ENCODE data around the gene ITPR2. TPM values are rescaled to one million over a fixed set of nuclear protein-coding genes. Genes with fewer than 3 reads are reported as not detected.

ITPR2 gene
- total RNA-seq, 1 donor from 2014 or later, result 74.5 TPM

GRCh38 chr12:26690601-26691000 is 142.4 kb downstream of the ITPR2 start:
- ATAC-seq (ENCODE audit: low read depth), result no peak
- Mint-ChIP-seq H3K36me3 (ENCODE audit: low read depth) (peaks cover 68% of the 10 kb centered on the region), H3K27me3 (no peaks in the 10 kb centered on the region), H3K4me3 (no peak overlapping the region), H3K27ac (no peak overlapping the region), H3K4me1 (no peaks in the 10 kb centered on the region), H3K9me3 (no peaks in the 10 kb centered on the region)
- no peak for DNase-seq
- intact Hi-C loops (cut with micrococcal nuclease), result no loop called here
- CTCF ChIA-PET, result no interaction called here
- TF ChIP-seq CTCF (IDR thresholded peaks at IDR 0.05), result no peak
- POLR2A ChIA-PET, result no interaction called here

GRCh38 chr12:26689281-26689841 is 143.6 kb downstream of the ITPR2 start:
- no peak for DNase-seq
- H3K4me1 Mint-ChIP-seq, result no peaks in the 10 kb centered on the region
- no peak for ATAC-seq (ENCODE audit: low read depth)
- H3K27ac Mint-ChIP-seq, result no peak overlapping the region
- ChIA-PET CTCF (no interaction called here), POLR2A (no interaction called here)
- intact Hi-C loops (cut with micrococcal nuclease), result no loop called here
- no peak overlapping the region for H3K4me3 Mint-ChIP-seq
- H3K9me3 Mint-ChIP-seq, result no peaks in the 10 kb centered on the region
- TF ChIP-seq CTCF (IDR thresholded peaks at IDR 0.05), result no peak
- no peaks in the 10 kb centered on the region for H3K27me3 Mint-ChIP-seq
- H3K36me3 Mint-ChIP-seq (ENCODE audit: low read depth), result peaks cover 66% of the 10 kb centered on the region

- ChIA-PET POLR2A (no interaction called here), CTCF (no interaction called here)
- DNase-seq (no peak), ATAC-seq (ENCODE audit: low read depth) (no peak)
- Mint-ChIP-seq H3K4me3 (no peak overlapping the region), H3K4me1 (no peaks in the 10 kb centered on the region), H3K27ac (no peak overlapping the region), H3K9me3 (peaks cover 2% of the 10 kb centered on the region), H3K27me3 (no peaks in the 10 kb centered on the region), H3K36me3 (ENCODE audit: low read depth) (peaks cover 66% of the 10 kb centered on the region)
- intact Hi-C loops (cut with micrococcal nuclease), result no loop called here
- TF ChIP-seq CTCF (IDR thresholded peaks at IDR 0.05), result no peak
Measured at GRCh38 chr12:26688344-26688904, 144.6 kb downstream of the ITPR2 start.

DNA sequence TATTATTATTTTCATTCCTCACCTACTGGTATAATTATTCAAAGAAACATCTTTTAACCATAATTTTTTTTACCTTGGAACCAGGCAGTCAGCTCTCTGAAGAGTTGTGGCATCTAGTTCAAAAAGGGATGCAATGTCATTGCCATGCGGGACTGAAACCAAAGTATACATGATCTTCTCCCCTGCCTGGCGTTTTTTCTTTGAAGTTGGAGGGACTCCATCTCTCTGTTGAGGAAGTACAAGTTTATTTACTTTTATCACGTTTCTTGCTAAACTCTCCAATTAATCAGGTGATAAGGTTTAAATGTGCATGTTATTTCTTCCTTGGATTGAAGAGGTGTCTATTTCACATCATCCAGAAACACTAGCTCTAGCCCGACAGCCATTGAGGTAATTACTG is 146.6 kb downstream of the ITPR2 start:
- no peak for ATAC-seq (ENCODE audit: low read depth)

DNA sequence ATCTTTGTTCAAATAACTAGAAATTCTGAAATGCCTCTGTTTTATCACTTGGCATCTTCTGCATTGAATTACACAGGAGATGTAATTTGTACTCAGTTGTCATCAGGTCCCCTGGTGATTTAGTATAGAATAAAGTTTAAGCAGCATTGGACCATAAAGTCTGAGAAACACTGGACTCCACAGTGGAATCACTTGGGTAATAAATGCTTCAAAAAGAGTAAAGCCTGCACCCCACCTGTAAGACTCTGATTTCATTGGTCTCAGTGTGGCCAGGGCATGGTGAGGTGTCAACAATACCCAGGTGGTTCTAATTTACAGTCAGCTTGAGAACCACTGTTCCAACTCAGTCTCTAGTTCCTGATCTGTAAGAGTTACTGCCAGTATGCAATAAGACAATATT is 148.9 kb downstream of the ITPR2 start:
- no peak overlapping the region for H3K27ac Mint-ChIP-seq
- DNase-seq (no peak), ATAC-seq (ENCODE audit: low read depth) (no peak)
- H3K27me3 Mint-ChIP-seq, result no peaks in the 10 kb centered on the region
- H3K4me3 Mint-ChIP-seq, result no peak overlapping the region
- peaks cover 66% of the 10 kb centered on the region for H3K36me3 Mint-ChIP-seq (ENCODE audit: low read depth)
- H3K4me1 Mint-ChIP-seq, result no peaks in the 10 kb centered on the region
- intact Hi-C loops (cut with micrococcal nuclease), result no loop called here
- TF ChIP-seq CTCF (IDR thresholded peaks at IDR 0.05), result no peak
- POLR2A ChIA-PET, result no interaction called here
- H3K9me3 Mint-ChIP-seq, result peaks cover 2% of the 10 kb centered on the region
- CTCF ChIA-PET, result interaction anchor here (1.1 kb wide), 1 partner anchor 16 kb away, joined by 3 read pairs; no protein-coding TSS in a partner anchor

More for the DNA sequence above, 146.6 kb downstream of the ITPR2 start:
- CTCF ChIA-PET, result no interaction called here
- Mint-ChIP-seq H3K27ac (no peak overlapping the region), H3K9me3 (peaks cover 2% of the 10 kb centered on the region), H3K4me1 (no peaks in the 10 kb centered on the region), H3K4me3 (no peak overlapping the region), H3K36me3 (ENCODE audit: low read depth) (peaks cover 68% of the 10 kb centered on the region), H3K27me3 (no peaks in the 10 kb centered on the region)
- no peak for DNase-seq
- POLR2A ChIA-PET, result no interaction called here
- no peak for TF ChIP-seq CTCF (IDR thresholded peaks at IDR 0.05)
- intact Hi-C loops (cut with micrococcal nuclease), result no loop called here

All from activated B cell treated with CpG ODN at 0.5 μM for 24 hours (primary cell).